Activated T-helper 9 cell treated with anti-CD3 and anti-CD28 coated beads, Interleukin-2, amount 50 U/mL, for 16 hours (primary cell): Measurements from ENCODE around the gene CTNNBL1.

Source experiments
- DNase-seq: peaks from one replicate; pipeline ENCODE4 v3.0.0-alpha.2; 2020; ENCODE audit warnings: low read depth

Gene CTNNBL1

GRCh38 chr20:37915800-37916570 is 222.2 kb downstream of the CTNNBL1 start:
- DNase-seq, result no peak

GRCh38 chr20:37917461-37917860 is 223.6 kb downstream of the CTNNBL1 start:
- no peak for DNase-seq

GRCh38 chr20:37918035-37918434 is 224.2 kb downstream of the CTNNBL1 start:
- no peak for DNase-seq

- no peak for DNase-seq
These were observed 225.7 kb downstream of the CTNNBL1 start for GRCh38 chr20:37919389-37920040.

- DNase-seq, result no peak
These were observed 226.4 kb downstream of the CTNNBL1 start for GRCh38 chr20:37920270-37920669.

- DNase-seq, result no peak
These were observed 227.0 kb downstream of the CTNNBL1 start for GRCh38 chr20:37920679-37921322.

GRCh38 chr20:37921341-37921929 is 227.6 kb downstream of the CTNNBL1 start:
- DNase-seq, result no peak
